ENCODE results near the gene IGFL2. TPM values are rescaled to one million over a fixed set of nuclear protein-coding genes. Genes with fewer than 3 reads are reported as not detected.
"Not testable (repeated sequence)": the region's sequence is repeated elsewhere in the genome, so short reads cannot be mapped to it uniquely, and the experiment has no call there.

IGFL2 gene
- total and polyA plus RNA-seq, 2 donors = not detected

- no peaks in the 10 kb centered on the region for H3K36me3 ChIP-seq (ENCODE audit: insufficient read depth)
- no peak overlapping the region for H3K27ac ChIP-seq (ENCODE audit: low read depth)
- 53% methylated on average over 4 of the region's 4 CpGs for WGBS
- H3K4me3 ChIP-seq (ENCODE audit: low read depth, low read length) = no peak overlapping the region
- no peak for DNase-seq (ENCODE audit: extremely low spot score)
- H3K4me1 ChIP-seq (ENCODE audit: insufficient read depth) = no peaks in the 10 kb centered on the region
Measured at GRCh38 chr19:46159418-46160232, 11.6 kb downstream of the IGFL2 start.

- Histone ChIP-seq H3K27ac (ENCODE audit: low read depth) (no peak overlapping the region), H3K36me3 (ENCODE audit: insufficient read depth) (no peaks in the 10 kb centered on the region), H3K4me1 (ENCODE audit: insufficient read depth) (no peaks in the 10 kb centered on the region), H3K4me3 (ENCODE audit: low read depth, low read length) (no peak overlapping the region)
- DNase-seq (ENCODE audit: extremely low spot score) = no peak
- 95% methylated on average over 7 of the region's 7 CpGs for WGBS
Measured at GRCh38 chr19:46160233-46160775, 12.3 kb downstream of the IGFL2 start.

- WGBS = 75% methylated on average over 2 of the region's 2 CpGs
- DNase-seq (ENCODE audit: extremely low spot score); H3K4me3 ChIP-seq (ENCODE audit: low read depth, low read length); H3K4me1 ChIP-seq (ENCODE audit: insufficient read depth); H3K36me3 ChIP-seq (ENCODE audit: insufficient read depth); H3K27ac ChIP-seq (ENCODE audit: low read depth): not testable (repeated sequence)
Measured at GRCh38 chr19:46161642-46162257, 13.7 kb downstream of the IGFL2 start.

- 74% methylated on average over 3 of the region's 3 CpGs for WGBS
- no peak for DNase-seq (ENCODE audit: extremely low spot score)
- no peaks in the 10 kb centered on the region for H3K4me1 ChIP-seq (ENCODE audit: insufficient read depth)
- H3K27ac ChIP-seq (ENCODE audit: low read depth) = no peak overlapping the region
- H3K36me3 ChIP-seq (ENCODE audit: insufficient read depth) = no peaks in the 10 kb centered on the region
- no peak overlapping the region for H3K4me3 ChIP-seq (ENCODE audit: low read depth, low read length)
Measured at GRCh38 chr19:46162731-46163130, 14.7 kb downstream of the IGFL2 start.

- Histone ChIP-seq H3K27ac (ENCODE audit: low read depth) (no peak overlapping the region), H3K4me1 (ENCODE audit: insufficient read depth) (no peaks in the 10 kb centered on the region), H3K36me3 (ENCODE audit: insufficient read depth) (no peaks in the 10 kb centered on the region), H3K4me3 (ENCODE audit: low read depth, low read length) (no peak overlapping the region)
- DNase-seq (ENCODE audit: extremely low spot score) = no peak
- WGBS = 65% methylated on average over 8 of the region's 8 CpGs
Measured at GRCh38 chr19:46173886-46174480, 25.9 kb downstream of the IGFL2 start.

GRCh38 chr19:46176116-46176860 lies 28.2 kb downstream of the IGFL2 start:
- DNase-seq (ENCODE audit: extremely low spot score) = no peak
- no peaks in the 10 kb centered on the region for H3K4me1 ChIP-seq (ENCODE audit: insufficient read depth)
- no peaks in the 10 kb centered on the region for H3K36me3 ChIP-seq (ENCODE audit: insufficient read depth)
- 80% methylated on average over 7 of the region's 7 CpGs for WGBS
- H3K4me3 ChIP-seq (ENCODE audit: low read depth, low read length) = no peak overlapping the region
- H3K27ac ChIP-seq (ENCODE audit: low read depth) = no peak overlapping the region

GRCh38 chr19:46179076-46179759 lies 31.2 kb downstream of the IGFL2 start:
- Histone ChIP-seq H3K4me3 (ENCODE audit: low read depth, low read length) (no peak overlapping the region), H3K27ac (ENCODE audit: low read depth) (no peak overlapping the region), H3K4me1 (ENCODE audit: insufficient read depth) (no peaks in the 10 kb centered on the region), H3K36me3 (ENCODE audit: insufficient read depth) (no peaks in the 10 kb centered on the region)
- DNase-seq (ENCODE audit: extremely low spot score) = no peak
- WGBS = 42% methylated on average over 9 of the region's 9 CpGs

GRCh38 chr19:46180701-46181387 lies 32.8 kb downstream of the IGFL2 start:
- Histone ChIP-seq H3K4me1 (ENCODE audit: insufficient read depth) (no peaks in the 10 kb centered on the region), H3K27ac (ENCODE audit: low read depth) (no peak overlapping the region), H3K36me3 (ENCODE audit: insufficient read depth) (no peaks in the 10 kb centered on the region), H3K4me3 (ENCODE audit: low read depth, low read length) (no peak overlapping the region)
- WGBS = 69% methylated on average over 5 of the region's 5 CpGs
- no peak for DNase-seq (ENCODE audit: extremely low spot score)

- no peaks in the 10 kb centered on the region for H3K4me1 ChIP-seq (ENCODE audit: insufficient read depth)
- 39% methylated on average over 6 of the region's 6 CpGs for WGBS
- H3K27ac ChIP-seq (ENCODE audit: low read depth) = no peak overlapping the region
- H3K36me3 ChIP-seq (ENCODE audit: insufficient read depth) = no peaks in the 10 kb centered on the region
- H3K4me3 ChIP-seq (ENCODE audit: low read depth, low read length) = no peak overlapping the region
- no peak for DNase-seq (ENCODE audit: extremely low spot score)
Measured at GRCh38 chr19:46181388-46181779, 33.3 kb downstream of the IGFL2 start.

GRCh38 chr19:46182476-46182875 lies 34.4 kb downstream of the IGFL2 start:
- H3K36me3 ChIP-seq (ENCODE audit: insufficient read depth) = no peaks in the 10 kb centered on the region
- H3K4me3 ChIP-seq (ENCODE audit: low read depth, low read length) = no peak overlapping the region
- WGBS = 84% methylated on average over 8 of the region's 8 CpGs
- no peak for DNase-seq (ENCODE audit: extremely low spot score)
- H3K27ac ChIP-seq (ENCODE audit: low read depth) = no peak overlapping the region
- no peaks in the 10 kb centered on the region for H3K4me1 ChIP-seq (ENCODE audit: insufficient read depth)

GRCh38 chr19:46184775-46185710 lies 37.0 kb downstream of the IGFL2 start:
- not testable (repeated sequence) for H3K4me1 ChIP-seq (ENCODE audit: insufficient read depth); H3K4me3 ChIP-seq (ENCODE audit: low read depth, low read length); H3K27ac ChIP-seq (ENCODE audit: low read depth); H3K36me3 ChIP-seq (ENCODE audit: insufficient read depth); DNase-seq (ENCODE audit: extremely low spot score)
- WGBS = 84% methylated on average over 6 of the region's 6 CpGs

Data from urinary bladder (tissue), 4 donors.